PC-3 (cell line): ENCODE data around the gene FAM163B.
"Not testable (repeated sequence)": the region's sequence is repeated elsewhere in the genome, so short reads cannot be mapped to it uniquely, and the experiment has no call there.

Experiments
- EZH2phosphoT487 ChIP-seq: fragments of 300-600 bp; sonication (generic); IDR thresholded peaks from 2 replicates; pipeline ENCODE4 v1.6.1; 2018; ENCODE audit warnings: mild to moderate bottlenecking, antibody characterized with exemption, low read length, borderline replicate concordance
- TF ChIP-seq, protein P1 (sequence below): fragments of 300-600 bp; sonication (generic); conservative IDR thresholded peaks from 2 replicates; pipeline ENCODE4 v1.5.1; 2017; ENCODE audit warnings: antibody characterized with exemption, low read depth, mild to moderate bottlenecking, low read length

DNA sequence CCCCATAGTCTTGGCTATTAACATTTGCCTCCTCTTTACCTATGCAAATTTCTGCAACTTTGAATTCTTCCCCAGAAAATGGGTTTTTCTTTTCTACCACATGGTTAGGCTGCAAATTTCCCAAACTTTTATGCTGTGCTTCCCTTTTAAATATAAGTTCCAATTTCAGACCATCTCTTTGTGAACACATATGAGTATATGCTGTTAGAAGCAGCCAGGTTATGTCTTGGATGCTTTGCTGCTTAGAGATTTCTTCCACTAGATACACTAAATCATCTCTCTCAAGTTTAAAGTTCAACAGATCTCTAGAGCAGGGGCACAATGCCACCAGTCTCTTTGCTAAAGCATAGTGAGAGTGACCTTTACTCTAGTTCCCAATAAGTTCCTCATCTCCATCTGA is 16.8 kb upstream of the FAM163B start:
- not testable (repeated sequence) for TF ChIP-seq EZH2phosphoT487
- TF ChIP-seq, protein P1, sequence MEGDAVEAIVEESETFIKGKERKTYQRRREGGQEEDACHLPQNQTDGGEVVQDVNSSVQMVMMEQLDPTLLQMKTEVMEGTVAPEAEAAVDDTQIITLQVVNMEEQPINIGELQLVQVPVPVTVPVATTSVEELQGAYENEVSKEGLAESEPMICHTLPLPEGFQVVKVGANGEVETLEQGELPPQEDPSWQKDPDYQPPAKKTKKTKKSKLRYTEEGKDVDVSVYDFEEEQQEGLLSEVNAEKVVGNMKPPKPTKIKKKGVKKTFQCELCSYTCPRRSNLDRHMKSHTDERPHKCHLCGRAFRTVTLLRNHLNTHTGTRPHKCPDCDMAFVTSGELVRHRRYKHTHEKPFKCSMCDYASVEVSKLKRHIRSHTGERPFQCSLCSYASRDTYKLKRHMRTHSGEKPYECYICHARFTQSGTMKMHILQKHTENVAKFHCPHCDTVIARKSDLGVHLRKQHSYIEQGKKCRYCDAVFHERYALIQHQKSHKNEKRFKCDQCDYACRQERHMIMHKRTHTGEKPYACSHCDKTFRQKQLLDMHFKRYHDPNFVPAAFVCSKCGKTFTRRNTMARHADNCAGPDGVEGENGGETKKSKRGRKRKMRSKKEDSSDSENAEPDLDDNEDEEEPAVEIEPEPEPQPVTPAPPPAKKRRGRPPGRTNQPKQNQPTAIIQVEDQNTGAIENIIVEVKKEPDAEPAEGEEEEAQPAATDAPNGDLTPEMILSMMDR, result not testable (repeated sequence)
